HFF-Myc (cell line): ENCODE data around the gene SMARCD1.

Experiments used
- DNase-seq: peaks from one replicate; pipeline ENCODE4 v3.0.0-alpha.2; 2011; ENCODE audit warnings: low read depth; ENCODE audit errors: extremely low read depth
- H3K4me3 ChIP-seq: replicated peaks from 2 replicates; pipeline ENCODE4 v1.5.1; 2011; ENCODE audit warnings: low read depth, mild to moderate bottlenecking, control low read depth, low read length
- CTCF ChIP-seq: IDR thresholded peaks from 2 replicates; pipeline ENCODE4 v1.5.1; 2012; ENCODE audit warnings: mild to moderate bottlenecking, low read depth, low read length, control low read depth; ENCODE audit errors: missing control alignments

Gene SMARCD1

GRCh38 chr12:50102646-50103309 lies 17.6 kb downstream of the SMARCD1 start:
- TF ChIP-seq CTCF, result no peak
- H3K4me3 ChIP-seq, result no peak overlapping the region
- no peak for DNase-seq

GRCh38 chr12:50103351-50103750 lies 18.2 kb downstream of the SMARCD1 start:
- no peak overlapping the region for H3K4me3 ChIP-seq
- DNase-seq, result no peak
- no peak for TF ChIP-seq CTCF

GRCh38 chr12:50103767-50104321 lies 18.7 kb downstream of the SMARCD1 start, which contains the start of gene GPD1:
Gene GPD1, plus strand, starts transcription at chr12:50104008. Its CDS starts 43 bp downstream, at chr12:50104051.
- TF ChIP-seq CTCF, result no peak
- DNase-seq, result no peak
- H3K4me3 ChIP-seq, result no peak within 1 kb of the TSS

GRCh38 chr12:50104417-50105366 lies 19.6 kb downstream of the SMARCD1 start:
- TF ChIP-seq CTCF, result no peak
- no peak overlapping the region for H3K4me3 ChIP-seq
- DNase-seq, result no peak

- TF ChIP-seq CTCF, result no peak
Observed at GRCh38 chr12:50105913-50106450, 20.8 kb downstream of the SMARCD1 start.

GRCh38 chr12:50106907-50107306 lies 21.8 kb downstream of the SMARCD1 start:
- DNase-seq, result no peak
- H3K4me3 ChIP-seq, result no peak overlapping the region
- TF ChIP-seq CTCF, result no peak

More at GRCh38 chr12:50105913-50106450, 20.8 kb downstream of the SMARCD1 start:
- DNase-seq, result no peak
- H3K4me3 ChIP-seq, result no peak overlapping the region
